Measurements from ENCODE around the gene ADRB1.

ADRB1 gene

GRCh38 chr10:114026189-114027040 is 17.3 kb upstream of the ADRB1 start:
- DNase-seq = no peak

- DNase-seq = no peak
Measured at GRCh38 chr10:114027041-114027394, 16.6 kb upstream of the ADRB1 start.

GRCh38 chr10:114027951-114028350 is 15.7 kb upstream of the ADRB1 start:
- no peak for DNase-seq

GRCh38 chr10:114028425-114028824 is 15.2 kb upstream of the ADRB1 start:
- no peak for DNase-seq

GRCh38 chr10:114029655-114030054 is 14.0 kb upstream of the ADRB1 start:
- DNase-seq = no peak

- no peak for DNase-seq
Measured at GRCh38 chr10:114030140-114030539, 13.5 kb upstream of the ADRB1 start.

GRCh38 chr10:114031073-114031972 is 12.3 kb upstream of the ADRB1 start:
- DNase-seq = no peak

- no peak for DNase-seq
Measured at GRCh38 chr10:114033566-114033965, 10.1 kb upstream of the ADRB1 start.

- no peak for DNase-seq
Measured at GRCh38 chr10:114034923-114035645, 8.6 kb upstream of the ADRB1 start.

GRCh38 chr10:114035791-114036190 is 7.9 kb upstream of the ADRB1 start:
- no peak for DNase-seq

- no peak for DNase-seq
Measured at GRCh38 chr10:114038819-114039218, 4.8 kb upstream of the ADRB1 start.

GRCh38 chr10:114041166-114041565 is 2.5 kb upstream of the ADRB1 start:
- no peak for DNase-seq

GRCh38 chr10:114042895-114043531 is 653 bp upstream of the ADRB1 start:
- DNase-seq = no peak

- no peak for DNase-seq
Measured at GRCh38 chr10:114044247-114045135, 825 bp downstream of the ADRB1 start.

- no peak for DNase-seq
Measured at GRCh38 chr10:114045136-114046086, 1.7 kb downstream of the ADRB1 start.

GRCh38 chr10:114046087-114046458 is 2.4 kb downstream of the ADRB1 start:
- DNase-seq = no peak

- DNase-seq = no peak
Measured at GRCh38 chr10:114048472-114048871, 4.8 kb downstream of the ADRB1 start.

GRCh38 chr10:114051714-114052113 is 8.0 kb downstream of the ADRB1 start:
- no peak for DNase-seq

- DNase-seq = no peak
Measured at GRCh38 chr10:114052255-114052654, 8.6 kb downstream of the ADRB1 start.

- no peak for DNase-seq
Measured at GRCh38 chr10:114053946-114054345, 10.3 kb downstream of the ADRB1 start.

- DNase-seq = no peak
Measured at GRCh38 chr10:114057855-114058254, 14.2 kb downstream of the ADRB1 start.
